HuH-7.5 (cell line): ENCODE results near the gene TEX14.
"Not testable (repeated sequence)": the region's sequence is repeated elsewhere in the genome, so short reads cannot be mapped to it uniquely, and the experiment has no call there.

Source experiments
- DNase-seq: peaks from one replicate; pipeline ENCODE4 v3.0.0; 2011; ENCODE audit warnings: low spot score

The TEX14 gene

GRCh38 chr17:58691701-58692238 lies at the start of gene TEX14:
TSS of gene TEX14 (minus strand) at chr17:58692045. CDS start at chr17:58652001, 40,044 bp downstream.
- no peak for DNase-seq

GRCh38 chr17:58741121-58741625 lies 49.3 kb upstream of the TEX14 start:
- peak; percentile 81 for DNase-seq

DNA sequence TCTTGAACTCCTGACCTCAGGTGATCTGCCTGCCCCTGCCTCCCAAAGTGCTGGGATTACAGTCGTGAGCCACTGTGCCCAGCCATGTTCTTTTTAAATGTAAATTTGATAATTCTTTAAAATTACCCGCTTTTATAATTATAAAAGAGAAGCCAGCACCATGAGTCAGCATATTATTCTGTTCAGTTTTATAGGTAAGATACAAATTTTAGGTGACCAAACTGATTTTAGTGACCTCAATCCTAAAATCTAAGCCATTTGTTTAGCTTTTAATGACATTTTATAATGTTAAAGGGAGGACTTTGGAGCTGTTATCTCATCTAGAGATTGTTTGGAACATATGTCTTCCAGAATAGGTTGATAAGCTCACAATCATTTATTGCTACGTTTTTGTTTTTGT lies 43.0 kb upstream of the TEX14 start:
- no peak for DNase-seq

DNA sequence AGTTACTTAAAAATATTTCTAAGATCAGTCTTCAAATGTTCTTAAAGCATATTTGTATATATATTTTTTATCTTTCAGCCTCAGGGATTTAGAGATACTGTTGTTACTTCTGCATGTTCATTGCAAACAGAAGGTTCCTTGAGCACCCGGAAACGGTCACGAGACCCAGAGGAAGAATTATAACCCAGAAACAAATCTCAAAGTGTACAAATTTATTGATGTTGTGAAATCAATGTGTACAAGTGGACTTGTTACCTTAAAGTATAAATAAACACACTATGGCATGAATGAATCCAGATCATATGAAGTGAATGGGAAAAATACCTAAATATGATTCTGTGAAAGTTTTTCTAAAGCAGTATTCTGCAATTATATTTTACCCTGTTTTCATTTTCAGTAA lies 42.2 kb upstream of the TEX14 start:
- DNase-seq, result no peak

GRCh38 chr17:58730937-58731336 lies 39.1 kb upstream of the TEX14 start:
- no peak for DNase-seq

DNA sequence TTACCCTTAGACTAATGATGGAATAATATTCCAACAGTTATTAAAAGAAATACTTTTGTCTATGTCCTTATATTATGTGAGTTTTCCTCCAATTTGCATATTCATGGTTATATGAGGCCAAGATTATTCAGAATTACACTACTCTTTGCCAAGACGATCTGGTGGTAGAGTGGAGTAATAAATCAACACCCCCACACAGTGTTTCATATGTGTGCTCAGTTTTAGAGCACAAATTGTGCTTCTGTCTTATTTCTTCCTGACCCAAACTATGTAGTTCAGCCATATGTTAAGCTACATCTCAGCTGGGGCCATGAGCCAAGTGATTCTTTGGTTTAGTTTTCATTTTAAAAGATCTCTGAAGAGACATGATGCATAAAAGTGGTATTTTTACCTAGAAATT lies 37.0 kb upstream of the TEX14 start:
- no peak for DNase-seq

- DNase-seq, result no peak
These were observed 30.9 kb upstream of the TEX14 start for GRCh38 chr17:58722696-58723095.

GRCh38 chr17:58722274-58722673 lies 30.4 kb upstream of the TEX14 start:
- DNase-seq, result no peak

- peak; percentile 54 for DNase-seq
These were observed 19.2 kb upstream of the TEX14 start for GRCh38 chr17:58710948-58711552.

DNA sequence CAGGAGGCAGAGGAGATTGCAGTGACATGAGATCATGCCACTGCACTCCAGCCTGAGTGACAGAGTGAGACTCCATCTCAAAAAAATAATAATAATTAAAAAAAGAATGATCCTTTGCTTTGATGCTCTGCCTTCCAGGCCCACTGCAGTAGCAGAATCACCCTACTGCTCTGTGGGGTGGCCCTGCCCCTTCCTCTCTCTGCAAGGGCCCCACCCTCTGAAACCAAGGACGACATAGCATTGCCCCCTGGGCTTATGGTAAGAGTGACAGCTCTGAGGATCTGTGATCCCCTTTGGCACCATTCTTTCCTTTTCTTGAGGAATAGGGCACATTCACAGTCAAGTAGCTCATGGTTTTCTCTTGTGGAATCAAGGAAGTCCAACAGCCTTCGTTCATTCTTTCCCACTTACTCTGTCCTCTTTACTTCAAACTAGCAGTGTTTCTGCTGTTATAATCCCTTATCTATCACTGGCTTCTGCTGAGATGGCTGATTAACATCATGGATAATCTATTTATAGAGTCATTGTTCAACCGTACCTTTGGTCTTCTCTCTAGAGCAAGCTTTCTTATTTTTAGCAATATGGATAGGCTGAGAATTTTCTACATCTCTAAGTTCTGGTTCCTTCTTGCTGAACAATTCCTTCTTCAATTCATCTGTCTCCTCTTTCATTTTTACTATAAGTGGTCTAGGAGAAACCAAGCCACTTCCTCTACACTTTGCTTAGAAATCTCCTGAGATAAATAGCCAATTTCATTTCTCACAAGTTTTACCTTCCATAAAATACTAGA lies 14.7 kb upstream of the TEX14 start:
- no peak for DNase-seq

GRCh38 chr17:58703916-58704286 lies 12.1 kb upstream of the TEX14 start:
- no peak for DNase-seq

GRCh38 chr17:58703137-58703915 lies 11.5 kb upstream of the TEX14 start:
- no peak for DNase-seq

DNA sequence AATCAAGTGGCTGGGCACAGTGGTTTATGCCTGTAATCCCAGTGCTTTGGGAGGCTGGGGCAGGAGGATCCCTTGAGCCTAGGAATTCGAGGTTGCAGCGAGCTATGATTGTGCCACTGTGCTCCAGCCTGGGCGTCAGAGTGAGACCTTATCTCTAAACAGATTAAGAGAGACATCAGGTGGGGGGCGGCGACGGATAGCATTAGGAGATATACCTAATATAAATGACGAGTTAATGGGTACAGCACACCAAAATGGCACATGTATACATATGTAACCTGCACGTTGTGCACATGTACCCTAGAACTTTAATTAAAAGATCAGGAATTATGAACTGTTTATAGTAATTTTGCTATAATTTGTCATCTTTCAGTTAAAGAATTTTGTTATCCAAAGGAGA lies 10.9 kb upstream of the TEX14 start:
- no peak for DNase-seq

GRCh38 chr17:58702045-58702476 lies 10.2 kb upstream of the TEX14 start:
- no peak for DNase-seq

DNA sequence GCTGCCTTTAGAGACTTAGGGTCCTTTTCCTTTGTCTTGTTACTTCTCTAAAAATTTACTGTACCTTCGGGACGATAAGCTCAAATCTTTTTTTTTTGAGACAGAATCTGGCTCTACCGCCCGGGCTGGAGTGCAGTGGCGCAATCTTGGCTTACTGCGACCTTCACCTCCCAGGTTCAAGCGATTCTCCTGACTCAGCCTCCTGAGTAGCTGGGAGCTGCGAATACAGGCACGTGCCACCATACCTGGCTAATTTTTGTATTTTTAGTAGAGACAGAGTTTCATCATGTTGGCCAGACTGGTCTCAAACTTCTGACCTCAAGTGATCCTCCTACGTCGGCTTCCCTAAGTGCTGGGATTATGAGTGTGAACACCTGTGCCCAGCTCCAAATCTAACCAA lies 7.9 kb upstream of the TEX14 start:
- no peak for DNase-seq

DNA sequence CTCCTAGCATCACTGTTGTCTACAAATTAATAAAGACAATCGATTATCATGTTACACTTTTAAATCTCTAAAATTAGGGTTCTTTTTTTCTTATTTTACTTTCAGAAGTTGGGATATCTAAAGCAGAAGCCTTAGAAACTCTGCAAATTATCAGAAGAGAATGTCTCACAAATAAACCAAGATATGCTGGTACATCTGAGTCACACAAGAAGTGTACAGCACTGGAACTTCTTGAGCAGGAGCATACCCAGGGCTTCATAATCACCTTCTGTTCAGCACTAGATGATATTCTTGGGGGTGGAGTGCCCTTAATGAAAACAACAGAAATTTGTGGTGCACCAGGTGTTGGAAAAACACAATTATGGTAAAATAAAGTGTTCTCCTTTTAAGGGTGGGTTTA lies 3.0 kb upstream of the TEX14 start:
- no peak for DNase-seq

- no peak for DNase-seq
These were observed 2.5 kb upstream of the TEX14 start for GRCh38 chr17:58694302-58694701.

DNA sequence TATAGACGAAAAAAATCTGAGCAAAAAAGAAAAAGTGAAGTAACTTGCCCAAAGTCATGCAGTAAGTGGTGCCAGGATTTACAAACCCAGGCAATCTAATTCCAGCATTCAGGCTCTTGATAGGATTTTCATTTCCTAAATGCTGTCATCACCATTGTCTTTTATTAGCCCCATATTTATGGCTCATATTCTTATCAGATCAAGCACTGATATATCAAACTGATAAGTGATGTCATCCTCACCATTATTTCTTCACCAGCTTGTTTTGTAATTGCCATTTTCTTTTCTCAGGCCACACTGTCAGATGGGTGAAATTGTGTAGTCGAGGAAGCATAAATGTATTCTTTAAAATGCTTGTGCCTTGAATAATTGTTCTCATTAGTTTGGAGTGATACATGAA lies 1.9 kb upstream of the TEX14 start:
- DNase-seq, result no peak

GRCh38 chr17:58693208-58693607 lies 1.4 kb upstream of the TEX14 start:
- no peak for DNase-seq

- DNase-seq, result peak; percentile 97
These were observed 602 bp upstream of the TEX14 start, which contains the start of gene RAD51C for GRCh38 chr17:58692239-58693055. TSS of gene RAD51C (plus strand) at chr17:58692602. CDS start at chr17:58692644, 42 bp downstream.

DNA sequence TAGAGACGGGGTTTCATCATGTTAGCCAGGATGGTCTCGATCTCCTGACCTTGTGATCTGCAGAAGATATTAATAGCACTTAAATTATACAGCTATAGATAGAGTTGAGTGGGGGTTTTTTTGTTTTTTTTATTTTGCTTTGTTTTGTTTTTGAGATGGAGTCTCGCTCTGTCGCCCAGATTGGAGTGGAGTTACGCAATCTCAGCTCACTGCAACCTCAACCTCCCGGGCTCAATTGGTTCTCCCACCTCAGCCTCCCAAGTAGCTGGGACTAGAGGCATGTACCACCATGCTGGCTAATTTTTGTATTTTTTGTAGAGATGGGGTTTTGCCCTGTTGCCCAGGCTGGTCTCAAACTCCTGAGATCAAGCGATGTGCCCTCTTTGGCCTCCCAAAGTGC lies 1.8 kb downstream of the TEX14 start:
- not testable (repeated sequence) for DNase-seq

DNA sequence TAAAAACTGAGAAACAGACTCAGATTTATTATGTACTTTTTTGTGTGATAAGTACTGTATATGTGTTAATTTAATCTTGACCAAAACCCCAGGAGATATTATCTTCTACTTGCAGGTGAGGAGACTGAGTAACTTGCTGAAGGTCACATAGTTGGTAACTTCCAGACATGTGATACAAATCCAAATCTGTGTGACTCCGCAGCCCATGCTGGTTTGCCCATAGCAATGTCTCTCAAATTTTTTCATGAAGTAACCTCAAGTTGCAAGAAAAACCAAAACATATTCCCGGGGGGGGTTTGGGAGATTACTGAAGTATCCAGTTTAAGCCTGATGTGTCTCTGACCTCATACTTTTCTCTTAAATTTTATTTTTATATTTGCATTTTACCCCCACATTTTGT lies 3.3 kb downstream of the TEX14 start:
- no peak for DNase-seq
